ENCODE data around the gene LRG1. TPM values are rescaled to one million over a fixed set of nuclear protein-coding genes. Genes with fewer than 3 reads are reported as not detected.

The LRG1 gene
- total RNA-seq, 1 donor from 2014 or later = not detected

GRCh38 chr19:4488496-4488895 is 51.3 kb downstream of the LRG1 start:
- no peaks in the 10 kb centered on the region for H3K4me1 ChIP-seq
- H3K27me3 ChIP-seq = no peaks in the 10 kb centered on the region
- no peak for DNase-seq (ENCODE audit: low spot score)
- Mint-ChIP-seq H3K4me3 (no peak overlapping the region), H3K4me1 (no peaks in the 10 kb centered on the region), H3K27ac (no peak overlapping the region), H3K27me3 (ENCODE audit: insufficient read depth, low read depth) (no peaks in the 10 kb centered on the region), H3K36me3 (peaks cover 16% of the 10 kb centered on the region), H3K9me3 (no peaks in the 10 kb centered on the region)
- H3K9ac ChIP-seq = no peak overlapping the region
- H3K9me3 ChIP-seq (ENCODE audit: low read depth) = no peaks in the 10 kb centered on the region
- no peaks in the 10 kb centered on the region for H3K36me3 ChIP-seq
- TF ChIP-seq EZH2phosphoT487 (IDR thresholded peaks at IDR 0.05) (no peak), EZH2 (IDR thresholded peaks at IDR 0.05) (no peak), CTCF (IDR thresholded peaks at IDR 0.05) (no peak)
- no peak overlapping the region for H3K27ac ChIP-seq
- no peak overlapping the region for H3K4me3 ChIP-seq
- H3F3A ChIP-seq (ENCODE audit: low read depth) = peaks cover 4% of the 10 kb centered on the region
- no peak overlapping the region for H2AFZ ChIP-seq (replicated peaks)
- no peak overlapping the region for H3K4me2 ChIP-seq
- peaks cover 22% of the 10 kb centered on the region for H4K20me1 ChIP-seq (ENCODE audit: low read depth)
- H3K79me2 ChIP-seq (ENCODE audit: low read depth) = peaks cover 5% of the 10 kb centered on the region

DNA sequence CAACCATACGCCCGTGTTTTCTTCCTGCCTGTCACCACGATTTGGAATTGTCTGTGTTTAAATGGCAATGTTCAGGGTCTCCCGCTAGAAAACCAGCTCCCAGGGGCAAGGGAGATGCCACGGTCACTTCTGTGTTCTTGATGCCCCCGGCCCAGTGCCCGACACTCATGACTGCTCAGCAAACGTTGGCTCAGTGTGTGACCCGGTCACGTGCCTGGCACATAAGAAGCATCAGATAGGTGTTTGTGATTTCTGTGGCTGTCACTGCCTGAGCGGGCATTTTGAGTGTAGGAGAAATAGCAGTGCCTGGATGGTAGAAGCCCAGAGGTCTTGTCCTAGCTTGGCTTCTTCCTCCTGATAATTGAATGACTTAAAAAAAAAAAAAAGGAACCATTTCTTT is 52.3 kb downstream of the LRG1 start:
- Mint-ChIP-seq H3K9me3 (no peaks in the 10 kb centered on the region), H3K27me3 (ENCODE audit: insufficient read depth, low read depth) (no peaks in the 10 kb centered on the region), H3K36me3 (peaks cover 18% of the 10 kb centered on the region), H3K4me3 (no peak overlapping the region), H3K27ac (no peak overlapping the region), H3K4me1 (no peaks in the 10 kb centered on the region)
- Histone ChIP-seq H3K27ac (no peak overlapping the region), H3K4me1 (no peaks in the 10 kb centered on the region), H3K9ac (no peak overlapping the region), H3K4me3 (no peak overlapping the region), H3K9me3 (ENCODE audit: low read depth) (no peaks in the 10 kb centered on the region), H3K27me3 (no peaks in the 10 kb centered on the region), H3K4me2 (no peak overlapping the region), H4K20me1 (ENCODE audit: low read depth) (peaks cover 24% of the 10 kb centered on the region), H3F3A (ENCODE audit: low read depth) (peaks cover 4% of the 10 kb centered on the region), H3K79me2 (ENCODE audit: low read depth) (peaks cover 5% of the 10 kb centered on the region), H3K36me3 (no peaks in the 10 kb centered on the region), H2AFZ (replicated peaks) (no peak overlapping the region)
- no peak for TF ChIP-seq CTCF (IDR thresholded peaks at IDR 0.05)
- no peak for DNase-seq (ENCODE audit: low spot score)

Other genes starting within 250 kb of the LRG1 start
- 0.19 and 1.3 TPM in 2 replicates for gene TMIGD2, start 237.6 kb downstream of the LRG1 start, total RNA-seq (ENCODE audit: low replicate concordance)
- gene FSD1, start 235.4 kb downstream of the LRG1 start, total RNA-seq (ENCODE audit: low replicate concordance) = 48.3 and 104 TPM in 2 replicates
- gene STAP2, start 201.2 kb downstream of the LRG1 start, total RNA-seq (ENCODE audit: low replicate concordance) = 5.7 and 6.8 TPM in 2 replicates
- 10.6 and 30.4 TPM in 2 replicates for gene MPND, start 196.5 kb downstream of the LRG1 start, total RNA-seq (ENCODE audit: low replicate concordance)
- gene SH3GL1, start 139.5 kb downstream of the LRG1 start, total RNA-seq (ENCODE audit: low replicate concordance) = 25.3 and 87.0 TPM in 2 replicates
- gene CHAF1A, start 137.4 kb downstream of the LRG1 start, total RNA-seq (ENCODE audit: low replicate concordance) = 37.5 and 82.1 TPM in 2 replicates
- 24.9 and 42.7 TPM in 2 replicates for gene UBXN6, start 82.2 kb downstream of the LRG1 start, total RNA-seq (ENCODE audit: low replicate concordance)
- 36.0 and 166 TPM in 2 replicates for gene HDGFL2, start 67.7 kb downstream of the LRG1 start, total RNA-seq (ENCODE audit: low replicate concordance)
- 0.15 TPM in 1 of 2 replicates, not detected in the other for gene PLIN4, start 21.6 kb downstream of the LRG1 start, total RNA-seq (ENCODE audit: low replicate concordance)
- 1.2 and 5.1 TPM in 2 replicates for gene PLIN5, start 4.8 kb downstream of the LRG1 start, total RNA-seq (ENCODE audit: low replicate concordance)
- 22.6 and 82.3 TPM in 2 replicates for gene SEMA6B, start 19.6 kb upstream of the LRG1 start, total RNA-seq (ENCODE audit: low replicate concordance)
- gene TNFAIP8L1, start 99.5 kb upstream of the LRG1 start, total RNA-seq (ENCODE audit: low replicate concordance) = 8.2 and 15.2 TPM in 2 replicates
- 23.4 and 39.5 TPM in 2 replicates for gene MYDGF, start 130.3 kb upstream of the LRG1 start, total RNA-seq (ENCODE audit: low replicate concordance)
- gene DPP9, start 183.8 kb upstream of the LRG1 start, total RNA-seq (ENCODE audit: low replicate concordance) = 17.1 and 34.7 TPM in 2 replicates